Omental fat pad (tissue), 4 donors: Measurements from ENCODE around the gene AFDN. TPM values are rescaled to one million over a fixed set of nuclear protein-coding genes. Genes with fewer than 3 reads are reported as not detected.

Source experiments
- ATAC-seq: fragments of 150-250 bp; one replicate; pipeline ENCODE4 v1.9.1; 2016; ENCODE audit warnings: mild to moderate bottlenecking, moderate library complexity; ENCODE audit not compliant: low FRiP score
- DNase-seq: peaks from one replicate; pipeline ENCODE4 v3.0.0-alpha.2; 2019; ENCODE audit warnings: low spot score
- CTCF ChIP-seq, 3 donors: fragments of 450-650 bp; IDR thresholded peaks; one replicate each; pipeline ENCODE4 v1.5.1; 2016 to 2017; ENCODE audit warnings: antibody characterized with exemption in 3 of 3, mild to moderate bottlenecking in 3 of 3, moderate library complexity in 2 of 3
- total RNA-seq, 4 donors: library from RNA; depleted of rRNA; stranded (reverse); fragments of >200 nt; gene quantifications; one replicate each; pipeline ENCODE4 v1.1.0, GENCODE V29; 2016

The AFDN gene
- total RNA-seq, 4 donors from 2014 or later: 114 to 166 (median 125) TPM

- peak; percentile 2 for ATAC-seq
- no peak for DNase-seq
- no peak for TF ChIP-seq CTCF (IDR thresholded peaks at IDR 0.05)
Observed at GRCh38 chr6:167791780-167792478, 34.8 kb upstream of the AFDN start.

DNA sequence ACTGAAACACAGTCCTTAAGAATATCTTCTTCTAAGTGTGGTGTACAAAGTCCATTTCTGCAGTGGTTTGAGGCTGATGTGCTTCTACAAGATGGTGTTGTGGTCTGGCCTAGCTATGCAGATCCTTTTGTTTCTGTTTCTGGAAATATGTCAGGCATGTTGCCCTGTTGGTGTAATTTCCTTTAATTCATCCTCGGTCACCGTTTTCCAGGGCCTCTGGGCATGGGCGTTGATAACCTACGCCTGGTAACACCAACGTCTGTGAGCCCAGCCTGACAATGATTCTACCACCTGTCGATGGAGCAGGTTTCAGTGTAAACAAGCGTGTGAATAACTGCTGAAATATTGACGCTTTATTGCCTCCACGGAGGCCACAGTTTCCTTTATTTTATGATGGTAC, 33.3 kb upstream of the AFDN start:
- TF ChIP-seq CTCF (IDR thresholded peaks at IDR 0.05): no peak
- DNase-seq (no peak), ATAC-seq (no peak)

GRCh38 chr6:167794161-167795157, 32.3 kb upstream of the AFDN start:
- TF ChIP-seq CTCF (IDR thresholded peaks at IDR 0.05): no peak
- ATAC-seq: no peak
- no peak for DNase-seq

GRCh38 chr6:167795321-167795811, 31.3 kb upstream of the AFDN start:
- ATAC-seq (no peak), DNase-seq (no peak)
- TF ChIP-seq CTCF (IDR thresholded peaks at IDR 0.05): no peak

- ATAC-seq (no peak), DNase-seq (no peak)
- no peak for TF ChIP-seq CTCF (IDR thresholded peaks at IDR 0.05)
Observed at GRCh38 chr6:167795874-167796191, 30.9 kb upstream of the AFDN start.

DNA sequence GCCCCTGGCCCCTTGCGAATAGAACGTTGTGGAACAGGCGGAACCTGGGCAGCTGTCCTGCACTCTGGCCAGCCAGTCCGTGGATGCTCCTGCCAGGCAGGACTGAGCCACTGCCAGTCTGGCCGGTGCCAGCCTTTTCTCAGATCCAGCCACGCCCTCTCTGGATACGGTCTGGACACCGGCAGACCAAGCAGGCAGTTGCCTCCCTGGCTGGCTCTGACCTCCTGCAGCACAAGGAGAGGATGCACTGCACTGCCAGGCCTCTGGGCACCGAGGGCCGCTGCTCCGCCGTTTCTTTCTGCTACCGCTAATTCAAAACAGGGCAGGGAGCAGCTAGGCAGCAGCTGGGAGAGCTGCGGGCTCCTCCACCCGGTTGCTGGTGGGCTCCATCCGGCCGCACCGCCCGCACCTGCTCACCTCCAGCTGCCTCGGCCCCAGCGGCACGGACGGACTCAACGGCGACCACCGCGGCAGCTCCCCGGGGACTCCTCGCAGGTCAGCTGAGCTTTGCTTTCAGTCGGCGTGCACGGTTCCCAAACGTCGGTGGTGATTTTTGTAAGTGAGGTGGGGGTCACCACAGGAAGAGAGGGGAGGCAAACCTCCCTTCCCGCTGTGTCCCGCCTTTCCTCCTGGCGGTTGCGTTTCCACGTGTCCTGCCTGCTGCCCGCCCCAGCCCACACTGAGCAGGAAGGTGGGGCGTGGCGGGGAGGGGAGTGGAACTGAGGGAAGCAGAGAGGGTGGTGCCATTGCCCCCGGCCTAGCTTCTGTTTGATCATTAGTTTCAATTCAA, 30.3 kb upstream of the AFDN start:
- ATAC-seq (peak; percentile 44), DNase-seq (no peak)
- TF ChIP-seq CTCF (IDR thresholded peaks at IDR 0.05): no peak
